Astrocyte of the hippocampus (primary cell): Measurements from ENCODE around the gene ARHGAP6.
A peak's percentile ranks its signal among the peaks of the same experiment; 100 is the strongest.

Experiments used
- DNase-seq: peaks from one replicate; pipeline ENCODE4 v3.0.0; 2011; ENCODE audit warnings: low read depth, low spot score

The ARHGAP6 gene

GRCh38 chrX:11461201-11462001 lies 204.3 kb downstream of the ARHGAP6 start:
- DNase-seq: no peak

GRCh38 chrX:11460347-11460746 lies 205.4 kb downstream of the ARHGAP6 start:
- no peak for DNase-seq

DNA sequence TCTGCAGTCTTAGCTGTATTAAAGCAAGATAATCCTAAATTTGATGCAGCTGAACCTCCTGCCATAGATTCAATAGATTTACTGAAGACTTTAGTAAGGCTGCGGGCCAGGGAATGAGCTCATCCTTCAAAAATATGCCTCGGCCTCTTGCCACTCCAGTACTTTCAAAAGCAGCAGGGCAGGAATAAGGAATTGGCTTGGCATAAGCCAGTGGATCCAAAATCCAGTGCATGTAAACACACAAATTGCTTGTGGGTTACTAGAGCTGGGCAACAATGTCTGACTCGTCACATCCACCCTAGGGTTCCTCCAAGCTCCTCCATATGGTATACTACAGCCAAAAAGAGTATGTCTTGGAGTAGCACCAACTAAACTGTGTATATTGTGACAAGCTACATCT lies 207.6 kb downstream of the ARHGAP6 start:
- peak; percentile 62 for DNase-seq

DNA sequence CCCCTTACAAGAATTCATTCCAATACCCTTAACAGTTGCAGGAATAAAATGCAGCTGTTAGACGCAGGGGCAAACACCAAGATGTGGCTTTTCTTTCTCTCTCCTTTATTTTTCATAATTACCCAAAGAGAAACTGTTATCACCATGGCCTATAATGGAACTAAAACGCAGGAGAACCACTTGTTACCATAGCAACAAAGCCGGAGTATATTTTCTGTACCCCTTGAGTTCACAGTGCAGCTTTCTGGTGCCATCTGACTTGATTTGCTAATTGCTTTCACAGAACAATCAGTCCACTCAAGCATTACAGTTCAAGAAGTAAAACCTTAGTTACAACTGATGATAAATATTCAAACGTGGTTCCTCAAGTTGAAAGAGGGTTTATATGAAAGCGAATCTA lies 214.6 kb downstream of the ARHGAP6 start:
- no peak for DNase-seq

DNA sequence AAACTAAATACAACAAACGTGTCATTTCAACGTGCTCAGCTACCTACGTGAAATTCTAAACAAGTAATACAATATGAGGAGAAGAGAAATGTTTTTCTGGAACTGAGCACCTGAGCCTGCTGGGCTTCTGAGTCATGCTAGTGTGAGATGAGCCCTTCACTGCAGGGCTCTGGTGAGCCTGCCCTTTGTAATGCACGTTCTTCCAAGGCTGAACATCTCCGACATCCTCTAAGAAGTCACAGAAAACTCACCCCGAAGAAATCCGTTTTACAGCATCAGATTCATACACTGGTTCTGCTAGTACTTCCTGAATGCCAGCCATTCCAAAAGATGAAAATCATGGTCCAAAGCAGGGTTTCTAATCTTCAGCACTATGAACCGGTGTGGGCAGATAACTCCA lies 215.4 kb downstream of the ARHGAP6 start:
- DNase-seq: no peak

DNA sequence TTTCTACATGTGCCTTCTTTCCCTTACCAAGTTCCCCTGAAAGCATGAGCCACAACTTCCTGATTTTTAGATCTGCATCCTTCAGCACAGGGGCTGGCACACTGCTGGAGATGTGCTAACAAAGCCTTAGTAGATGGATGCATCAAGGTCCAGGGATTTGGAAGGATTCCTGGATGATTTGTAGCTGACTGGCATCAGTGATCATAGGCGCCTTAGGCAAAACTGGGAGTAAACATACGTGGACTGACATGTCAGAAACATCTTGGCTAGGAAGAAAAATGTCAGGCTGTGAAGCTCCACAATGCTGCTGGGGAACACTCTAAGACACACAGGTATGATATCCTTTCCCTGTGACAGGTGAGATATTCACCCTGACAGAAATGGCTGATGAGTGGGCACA lies 216.1 kb downstream of the ARHGAP6 start:
- no peak for DNase-seq

GRCh38 chrX:11447418-11447817 lies 218.3 kb downstream of the ARHGAP6 start:
- peak; percentile 20 for DNase-seq

- no peak for DNase-seq
These were observed 218.8 kb downstream of the ARHGAP6 start for GRCh38 chrX:11446949-11447348.

- DNase-seq: peak; percentile 73
These were observed 219.4 kb downstream of the ARHGAP6 start for GRCh38 chrX:11446336-11446735.

DNA sequence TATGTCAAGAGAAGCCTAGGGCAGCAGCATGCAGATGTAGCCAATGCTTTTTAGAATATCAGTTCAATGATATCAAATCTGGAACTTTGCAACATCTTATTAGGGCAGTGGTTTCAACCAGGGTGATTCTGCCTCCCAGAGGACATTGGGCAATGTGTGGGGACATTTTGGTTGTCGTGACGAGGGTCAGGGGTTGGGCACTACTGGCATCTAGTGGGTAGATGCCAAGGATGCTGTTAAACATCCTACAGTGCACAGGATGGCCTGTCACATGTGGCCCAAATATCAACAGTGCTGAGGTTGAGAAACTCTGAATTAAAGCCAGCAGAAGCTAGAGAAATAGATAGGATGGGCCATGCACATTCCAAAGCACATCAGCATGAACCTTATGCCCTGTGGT lies 220.2 kb downstream of the ARHGAP6 start:
- no peak for DNase-seq

- no peak for DNase-seq
These were observed 221.7 kb downstream of the ARHGAP6 start for GRCh38 chrX:11444052-11444451.

DNA sequence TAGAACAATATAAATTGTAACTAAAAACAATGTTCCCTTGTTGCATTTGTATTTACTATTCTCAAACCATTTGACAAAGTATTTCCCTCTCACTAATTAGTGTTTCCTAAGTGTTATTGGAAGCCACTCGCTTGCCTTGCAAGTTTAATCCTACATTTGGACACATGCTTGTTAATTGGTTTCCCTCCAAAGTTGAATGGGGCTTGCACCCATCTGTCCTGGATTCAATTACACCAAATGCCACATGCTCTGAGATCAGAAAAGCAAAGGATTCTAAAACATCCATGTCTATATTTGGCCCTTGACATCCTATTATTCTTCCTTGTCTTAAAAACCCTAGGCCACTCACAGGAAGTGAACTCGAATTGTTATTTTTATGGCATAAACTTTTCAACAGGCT lies 225.9 kb downstream of the ARHGAP6 start:
- no peak for DNase-seq

DNA sequence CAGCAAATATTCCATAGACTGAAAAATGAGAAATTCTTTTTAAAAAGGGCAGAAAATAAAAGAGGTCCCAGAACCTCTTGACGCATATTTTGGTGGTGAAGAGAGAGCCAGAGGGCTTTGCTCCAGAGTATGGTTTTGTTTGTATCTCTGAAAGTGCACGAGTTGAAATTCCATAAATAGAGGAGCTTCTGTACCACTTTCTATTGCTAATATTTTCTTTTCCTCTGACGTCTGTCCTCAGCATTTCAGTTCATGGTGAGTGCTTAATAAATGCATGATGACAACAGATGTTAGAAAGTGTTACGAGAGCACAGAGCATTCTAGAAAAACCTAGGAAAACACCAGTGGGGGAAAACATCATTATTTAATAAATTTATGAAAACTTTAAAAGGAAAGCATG lies 227.0 kb downstream of the ARHGAP6 start:
- no peak for DNase-seq

GRCh38 chrX:11438380-11438723 lies 227.4 kb downstream of the ARHGAP6 start:
- DNase-seq: no peak

GRCh38 chrX:11437642-11438379 lies 227.9 kb downstream of the ARHGAP6 start:
- peak; percentile 49 for DNase-seq

GRCh38 chrX:11435568-11435967 lies 230.2 kb downstream of the ARHGAP6 start:
- peak; percentile 45 for DNase-seq

DNA sequence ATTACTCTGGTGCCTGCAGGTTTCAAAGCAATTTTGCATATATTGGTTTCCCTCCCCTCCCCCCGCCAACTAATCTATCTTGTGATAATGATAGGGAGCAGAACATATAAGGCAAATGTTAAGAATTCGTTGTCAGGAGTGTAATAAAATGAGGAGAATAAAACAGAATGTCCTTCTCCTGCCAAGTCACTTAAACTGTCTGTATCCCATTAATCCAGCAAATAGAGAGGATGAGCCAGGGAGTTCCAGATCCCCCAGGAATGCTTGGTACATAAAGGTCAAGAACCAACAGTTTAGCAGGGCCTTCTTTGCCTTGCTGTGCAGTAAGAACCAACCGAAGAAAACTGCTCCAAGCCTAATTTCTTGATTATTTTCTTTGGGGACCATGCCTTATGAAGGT lies 231.1 kb downstream of the ARHGAP6 start:
- no peak for DNase-seq

DNA sequence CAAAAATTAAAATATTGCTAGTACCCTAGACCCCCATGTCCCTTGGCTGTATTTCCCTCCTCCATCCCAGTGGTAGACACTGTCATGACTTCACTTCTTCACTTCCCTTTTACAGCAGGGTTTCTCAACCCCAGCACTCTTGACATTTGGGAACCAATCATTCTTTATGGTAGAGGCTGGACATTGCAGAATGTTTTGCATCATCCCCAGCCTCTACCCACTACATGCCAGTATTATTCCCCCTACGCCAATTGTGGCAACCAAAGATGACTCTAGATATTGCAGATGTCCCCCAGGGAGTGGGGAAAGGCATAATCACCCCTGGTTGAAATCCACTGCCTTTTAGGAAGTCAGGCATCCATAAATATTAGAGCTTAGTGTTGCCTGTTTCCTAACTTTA lies 233.9 kb downstream of the ARHGAP6 start:
- no peak for DNase-seq

DNA sequence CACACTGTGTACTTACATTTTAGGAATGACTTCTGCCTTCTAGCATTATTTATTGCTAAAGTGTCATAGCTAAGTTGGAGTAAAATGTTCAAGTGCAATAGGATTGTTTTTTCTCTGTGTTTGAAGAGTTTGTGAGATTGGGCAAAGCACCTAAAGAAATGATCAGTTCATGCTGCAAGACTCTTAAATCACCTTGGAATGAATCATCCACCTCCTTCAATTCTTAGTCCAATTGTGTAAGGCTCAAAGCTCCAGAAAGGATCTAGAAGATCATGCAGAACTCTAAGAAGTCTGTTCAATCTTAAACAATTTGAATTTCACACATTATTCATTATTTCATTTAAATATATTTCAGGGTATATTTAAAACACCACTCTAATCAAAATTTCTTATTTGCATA lies 235.4 kb downstream of the ARHGAP6 start:
- no peak for DNase-seq

- no peak for DNase-seq
These were observed 236.1 kb downstream of the ARHGAP6 start for GRCh38 chrX:11429538-11430085.

DNA sequence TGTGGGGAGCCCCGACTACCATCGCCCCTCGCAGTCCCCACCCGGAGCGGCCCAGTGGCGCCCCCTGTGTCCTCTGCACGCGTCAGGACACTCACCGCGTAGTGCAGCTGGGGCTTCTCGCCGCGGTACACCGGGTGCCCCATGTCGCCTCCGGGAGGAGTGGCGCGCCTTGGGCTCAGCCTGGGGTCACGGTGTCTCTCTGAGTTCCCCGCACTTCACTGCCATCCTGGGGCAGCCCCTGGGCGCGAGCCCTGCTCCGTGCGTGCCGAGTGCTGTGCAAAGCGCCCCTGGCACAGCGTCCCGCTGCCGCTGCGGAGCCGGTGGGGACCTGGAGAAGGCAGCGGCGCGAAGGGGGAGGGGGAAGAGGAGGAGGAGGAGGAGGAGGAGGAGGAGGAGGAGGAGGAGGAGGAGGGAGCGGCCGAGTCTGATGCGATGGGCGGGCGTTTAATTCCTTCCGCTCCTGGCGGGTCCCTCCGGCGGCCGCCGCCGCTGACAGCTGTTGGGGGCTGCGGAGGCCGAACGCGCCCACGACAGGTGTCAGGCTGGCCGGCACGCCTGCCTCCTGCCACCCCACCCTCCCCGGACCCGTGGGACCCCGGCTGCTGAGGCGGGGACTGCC lies 238.2 kb downstream of the ARHGAP6 start:
- DNase-seq: peak; percentile 30

DNA sequence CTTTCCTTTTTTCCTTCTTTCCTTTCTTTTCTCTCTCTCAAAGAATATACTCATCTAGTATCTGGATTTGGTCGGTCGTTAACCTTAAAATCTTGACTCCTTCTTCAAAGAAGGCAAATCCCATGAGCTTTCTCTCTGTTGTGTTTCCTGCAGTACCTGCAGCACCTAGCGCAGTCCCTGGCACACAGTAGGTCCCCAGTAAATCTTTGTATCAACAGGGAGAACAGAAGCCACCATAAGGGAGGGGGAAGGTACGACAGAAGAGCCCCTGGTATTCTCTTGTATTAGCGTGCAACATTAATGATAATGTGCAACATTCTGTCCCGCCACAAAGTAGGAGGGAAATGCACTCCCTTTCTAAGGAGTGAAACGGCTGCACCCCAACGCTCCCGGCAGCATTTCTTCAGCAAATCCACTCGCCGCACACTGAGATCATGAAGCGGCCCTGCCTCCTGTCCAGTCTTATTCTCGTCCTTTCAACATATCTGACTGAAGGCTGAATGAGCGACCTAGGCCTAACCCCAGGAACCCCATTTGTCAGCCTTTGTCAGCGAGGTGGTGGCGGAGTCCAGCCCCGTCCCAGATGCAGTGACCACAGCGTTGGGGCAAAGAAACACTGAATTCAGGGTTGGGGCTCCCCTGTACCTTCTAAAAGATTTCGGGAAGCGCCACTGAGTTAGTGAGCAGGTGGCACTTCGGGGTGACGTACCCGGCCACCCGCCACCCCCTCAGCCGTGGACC lies 238.8 kb downstream of the ARHGAP6 start:
- DNase-seq: no peak
